ENCODE measurements around the gene FTO.
"Not testable (repeated sequence)": the region's sequence is repeated elsewhere in the genome, so short reads cannot be mapped to it uniquely, and the experiment has no call there.

- not testable (repeated sequence) for TF ChIP-seq SUZ12 (IDR thresholded peaks at IDR 0.05; ENCODE audit: low read depth, low read length); HMGXB4 (CRISPR knock-in tag; IDR thresholded peaks at IDR 0.05; ENCODE audit: borderline replicate concordance in 1 of 2, low read depth in 1 of 2); REST (IDR thresholded peaks at IDR 0.05; ENCODE audit: borderline replicate concordance in 1 of 2, low read depth in 1 of 2, low read length in 2 of 2); ZGPAT (CRISPR knock-in tag; IDR thresholded peaks at IDR 0.05); ZNF280D (CRISPR knock-in tag; IDR thresholded peaks at IDR 0.05); CTCF (CRISPR knock-in tag; IDR thresholded peaks at IDR 0.05); HCFC1 (IDR thresholded peaks at IDR 0.05; ENCODE audit: low read depth, low read length); MYC (CRISPR knock-in tag; IDR thresholded peaks at IDR 0.05; ENCODE audit: borderline replicate concordance); CEBPB (IDR thresholded peaks at IDR 0.05; ENCODE audit: borderline replicate concordance, low read depth, low read length); ZSCAN22 (CRISPR knock-in tag; IDR thresholded peaks at IDR 0.05); EP300 (IDR thresholded peaks at IDR 0.05; ENCODE audit: low read depth in 2 of 2, low read length in 2 of 2); EP300 (CRISPR knock-in tag; IDR thresholded peaks at IDR 0.05; ENCODE audit: borderline replicate concordance); MXI1 (IDR thresholded peaks at IDR 0.05; ENCODE audit: borderline replicate concordance, low read depth, low read length)
- 0 out of 2 replicates have a peak, but pooled peaks have one; percentile 48 for TF ChIP-seq ZFP41 (CRISPR knock-in tag; IDR thresholded peaks at IDR 0.05; ENCODE audit: borderline replicate concordance)
Observed at GRCh38 chr16:54181683-54182329, 477.9 kb downstream of the FTO start.
